ENCODE measurements around the gene SYT5.

GRCh38 chr19:55208880-55209692 lies 29.0 kb upstream of the SYT5 start, which contains the start of gene PTPRH:
- TF ChIP-seq CTCF (IDR thresholded peaks at IDR 0.05) (no peak), POLR2A (IDR thresholded peaks at IDR 0.05) (no peak)

Measured in heart left ventricle (tissue), 13 donors.